ENCODE measurements around the gene OVOL2.

The OVOL2 gene

DNA sequence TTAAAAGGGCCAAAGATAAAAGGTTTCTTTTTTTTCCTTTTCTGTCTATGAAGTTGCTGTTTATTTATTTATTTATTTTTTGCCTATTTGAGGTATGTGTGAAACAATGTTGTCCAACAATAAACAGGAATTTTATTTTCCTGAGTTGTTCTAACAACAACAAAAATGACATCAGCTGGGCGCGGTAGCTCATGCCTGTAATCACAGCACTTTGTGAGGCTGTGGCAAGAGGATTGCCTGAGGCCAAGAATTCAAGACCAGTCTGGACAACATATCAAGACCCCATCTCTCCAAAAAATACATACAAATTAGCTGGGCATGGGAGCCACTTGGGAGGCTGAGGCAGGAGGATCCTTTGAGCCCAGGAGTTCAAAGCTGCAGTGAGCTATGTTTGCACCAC, 44.8 kb downstream of the OVOL2 start:
- no peak for DNase-seq (ENCODE audit: low read depth in 2 of 2)

GRCh38 chr20:18011951-18012645, 45.6 kb downstream of the OVOL2 start:
- no peak for DNase-seq (ENCODE audit: low read depth in 2 of 2)

DNA sequence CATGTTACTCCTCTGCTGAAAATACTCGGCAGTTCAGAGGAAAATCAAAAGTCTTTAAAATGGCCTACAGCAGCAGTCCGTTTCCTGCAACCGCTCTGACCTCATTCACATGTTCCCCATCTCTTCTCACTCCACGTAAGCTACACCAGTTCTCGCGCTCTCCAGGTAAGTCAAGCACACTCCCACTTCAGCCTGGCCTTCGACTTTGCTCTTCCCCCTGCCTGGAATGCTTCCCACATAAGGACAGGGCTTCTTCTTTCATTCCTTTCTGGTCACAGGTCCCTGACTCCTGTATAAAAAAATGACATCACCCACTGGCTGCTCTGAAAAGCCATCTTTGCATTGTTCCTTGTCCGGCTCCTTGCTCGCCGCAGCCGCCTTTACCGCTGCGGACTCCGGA, 46.2 kb downstream of the OVOL2 start:
- DNase-seq (ENCODE audit: low read depth in 2 of 2): no peak

GRCh38 chr20:18009116-18009515, 48.6 kb downstream of the OVOL2 start:
- no peak for DNase-seq (ENCODE audit: low read depth in 2 of 2)

GRCh38 chr20:18007534-18008292, 50.0 kb downstream of the OVOL2 start:
- DNase-seq (ENCODE audit: low read depth in 2 of 2): no peak

DNA sequence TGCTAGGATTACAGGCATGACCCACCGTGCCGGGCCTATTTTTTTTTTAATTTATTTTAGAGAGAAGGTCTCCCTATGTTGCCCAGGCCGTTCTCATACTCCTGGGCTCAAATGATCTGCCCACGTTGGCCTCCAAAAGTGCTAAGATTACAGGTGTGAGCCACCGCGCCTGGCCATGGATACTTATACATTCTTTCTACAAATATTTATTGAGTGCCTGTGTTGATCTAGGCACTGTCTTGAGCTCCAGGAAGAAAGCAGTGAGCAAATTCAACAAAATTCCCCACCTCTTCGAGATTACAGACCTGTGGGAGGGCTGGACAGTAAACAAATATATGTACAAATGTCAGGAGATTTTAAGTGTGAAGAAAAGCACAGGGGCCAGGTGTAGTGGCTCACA, 51.0 kb downstream of the OVOL2 start:
- DNase-seq (ENCODE audit: low read depth in 2 of 2): no peak

- no peak for DNase-seq (ENCODE audit: low read depth in 2 of 2)
Measured at GRCh38 chr20:18005990-18006364, 51.7 kb downstream of the OVOL2 start.

DNA sequence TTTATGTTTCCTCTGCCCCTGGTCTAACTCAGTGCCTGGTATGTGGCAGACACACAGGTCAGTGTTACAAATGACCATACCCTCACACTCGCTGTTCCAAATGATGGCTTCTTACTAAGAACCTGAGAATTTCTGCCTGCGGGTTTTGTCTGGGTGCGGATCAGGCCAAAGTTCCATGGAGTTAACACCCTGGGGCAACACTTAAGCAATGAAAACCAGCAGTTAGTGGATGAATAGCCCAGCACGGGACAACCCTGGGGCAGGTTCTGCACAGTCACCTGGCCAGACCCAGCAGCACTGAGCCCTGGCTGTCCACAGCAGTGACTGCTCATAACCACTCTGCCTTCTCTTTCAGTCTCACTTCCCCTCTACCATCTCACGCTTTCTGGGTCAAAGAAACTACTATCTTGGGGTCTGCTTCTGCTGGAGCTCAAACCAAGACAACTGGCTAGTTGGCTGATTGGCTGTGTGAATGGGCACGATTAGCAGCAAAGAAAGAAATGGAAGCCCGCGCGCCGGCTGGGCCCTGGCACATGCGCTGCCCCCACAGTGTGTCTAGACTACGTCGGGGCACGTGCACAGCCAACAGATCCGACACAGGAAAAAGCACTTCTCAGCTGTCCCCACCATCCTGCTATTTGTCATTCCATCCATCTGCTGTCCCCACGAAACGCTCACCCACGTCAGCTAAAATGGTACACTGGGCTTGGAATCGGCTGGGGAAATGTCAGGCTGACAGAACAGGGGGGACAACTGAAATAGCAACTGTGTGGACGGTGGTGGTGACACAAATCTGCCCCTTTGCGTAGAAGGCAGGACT, 52.3 kb downstream of the OVOL2 start:
- no peak for DNase-seq (ENCODE audit: low read depth in 2 of 2)

GRCh38 chr20:18004384-18005031, 53.2 kb downstream of the OVOL2 start:
- no peak for DNase-seq (ENCODE audit: low read depth in 2 of 2)

- DNase-seq (ENCODE audit: low read depth in 2 of 2): no peak
Measured at GRCh38 chr20:18003897-18004296, 53.8 kb downstream of the OVOL2 start.

DNA sequence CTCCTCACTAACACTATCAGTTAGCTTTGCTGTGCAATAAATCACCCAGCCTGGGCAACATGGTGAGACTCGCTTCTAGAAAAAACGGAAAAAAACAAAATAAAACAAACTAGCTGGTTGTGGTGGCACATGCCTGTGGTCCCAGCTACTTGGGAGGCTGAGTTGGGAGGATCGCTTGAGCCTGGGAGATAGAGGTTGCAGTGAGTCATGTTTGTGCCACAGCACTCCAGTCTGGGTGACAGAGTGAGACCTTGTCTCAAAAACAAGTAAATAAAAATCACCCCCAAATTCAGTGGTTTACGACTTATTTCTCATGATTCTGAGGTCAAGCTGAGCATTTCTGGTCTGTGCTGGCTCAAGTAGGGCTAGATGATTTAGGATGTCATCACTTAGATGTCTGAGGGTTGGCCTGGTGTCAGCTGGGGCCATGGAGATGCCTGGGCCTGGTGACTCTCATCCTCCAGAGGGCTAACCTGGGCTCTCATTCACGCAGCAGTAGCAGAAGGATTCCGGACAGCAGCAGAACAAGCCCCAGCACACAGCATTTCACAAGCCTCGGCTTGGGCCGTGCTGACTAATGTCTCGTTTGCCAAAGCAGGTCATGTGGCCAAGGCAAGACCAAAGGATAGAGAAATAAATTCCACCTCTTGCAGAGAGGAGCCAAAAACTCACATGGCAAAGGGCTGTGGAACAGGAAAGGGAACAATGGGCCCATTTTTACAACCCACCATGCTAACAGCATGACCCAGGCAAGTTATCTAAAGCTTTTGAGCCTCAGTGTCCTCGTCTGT, 56.4 kb downstream of the OVOL2 start:
- DNase-seq (ENCODE audit: low read depth in 2 of 2): no peak

DNA sequence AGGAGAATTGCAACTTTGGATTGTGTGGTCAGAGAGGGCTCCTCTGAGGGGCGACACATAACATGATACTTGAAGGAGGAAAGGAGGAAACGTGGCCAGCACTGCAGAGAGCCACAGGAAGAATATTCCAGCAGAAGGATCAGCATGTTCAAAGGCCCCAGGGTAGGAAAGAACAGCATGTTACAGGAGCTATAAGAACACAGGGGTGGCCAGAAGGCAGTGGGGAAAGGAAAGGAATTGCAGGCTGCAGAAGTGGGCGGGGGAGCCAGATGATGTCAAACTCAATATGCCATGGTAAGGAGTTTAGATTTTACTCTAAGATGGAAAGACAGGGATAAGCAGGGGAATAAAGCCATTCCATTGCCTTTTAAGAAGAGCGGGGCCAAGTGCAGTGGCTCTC, 58.1 kb downstream of the OVOL2 start:
- DNase-seq (ENCODE audit: low read depth in 2 of 2): no peak

DNA sequence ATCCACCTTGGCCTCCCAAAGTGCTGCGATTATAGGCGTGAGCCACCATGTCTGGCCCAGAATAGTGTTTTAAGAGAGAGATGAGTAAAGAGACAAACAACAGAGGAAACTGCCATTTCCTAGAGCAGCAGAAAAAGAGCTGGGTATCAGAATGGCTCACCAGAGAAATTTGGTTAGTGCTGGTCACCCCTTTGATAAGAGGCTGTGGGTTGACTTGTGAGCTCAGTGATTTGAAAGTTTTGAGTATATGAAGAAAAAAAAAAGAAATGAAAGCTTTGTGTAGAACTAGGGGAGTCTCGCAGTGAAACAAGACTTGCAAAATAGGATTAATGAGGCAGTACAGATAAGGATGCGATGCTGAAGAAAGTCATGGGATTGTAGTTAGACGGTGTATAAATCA, 59.3 kb downstream of the OVOL2 start:
- DNase-seq (ENCODE audit: low read depth in 2 of 2): no peak

GRCh38 chr20:17995967-17996819, 61.5 kb downstream of the OVOL2 start:
- DNase-seq (ENCODE audit: low read depth in 2 of 2): peak in 1 of 2 donors; percentile 3

- DNase-seq (ENCODE audit: low read depth in 2 of 2): no peak
Measured at GRCh38 chr20:17993546-17993945, 64.2 kb downstream of the OVOL2 start.

DNA sequence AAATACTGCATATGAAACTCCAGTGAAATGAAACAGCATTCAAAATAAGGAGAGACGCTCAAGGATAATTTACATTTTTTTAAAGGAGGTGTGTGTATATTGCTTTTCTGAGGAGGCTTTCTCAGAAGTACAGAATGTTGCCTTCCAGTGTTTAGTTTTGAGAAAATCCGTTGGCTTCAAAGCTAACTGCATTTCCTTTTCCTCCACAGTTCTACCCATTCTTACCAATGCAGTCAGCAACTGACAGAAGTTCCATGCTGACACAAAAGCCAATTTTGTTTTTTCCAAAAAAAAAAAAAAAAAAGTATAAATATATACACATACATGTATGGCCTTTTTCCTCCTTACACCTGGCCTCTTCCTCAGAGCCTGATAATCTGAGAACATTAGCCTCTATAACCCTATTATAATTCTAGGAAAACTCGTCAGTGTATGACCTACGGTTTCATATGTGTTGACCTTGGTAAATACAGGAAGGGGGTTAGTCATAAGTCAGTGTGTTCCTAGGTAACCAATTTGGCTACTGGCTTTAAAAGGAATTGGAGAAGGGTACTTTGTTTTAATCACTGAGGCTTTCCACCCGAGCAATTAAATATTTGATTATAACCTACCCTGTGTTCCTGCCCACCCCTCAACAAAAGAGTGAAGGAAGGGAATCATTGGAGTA, 64.7 kb downstream of the OVOL2 start:
- no peak for DNase-seq (ENCODE audit: low read depth in 2 of 2)

- no peak for DNase-seq (ENCODE audit: low read depth in 2 of 2)
Measured at GRCh38 chr20:17992224-17992637, 65.5 kb downstream of the OVOL2 start.

DNA sequence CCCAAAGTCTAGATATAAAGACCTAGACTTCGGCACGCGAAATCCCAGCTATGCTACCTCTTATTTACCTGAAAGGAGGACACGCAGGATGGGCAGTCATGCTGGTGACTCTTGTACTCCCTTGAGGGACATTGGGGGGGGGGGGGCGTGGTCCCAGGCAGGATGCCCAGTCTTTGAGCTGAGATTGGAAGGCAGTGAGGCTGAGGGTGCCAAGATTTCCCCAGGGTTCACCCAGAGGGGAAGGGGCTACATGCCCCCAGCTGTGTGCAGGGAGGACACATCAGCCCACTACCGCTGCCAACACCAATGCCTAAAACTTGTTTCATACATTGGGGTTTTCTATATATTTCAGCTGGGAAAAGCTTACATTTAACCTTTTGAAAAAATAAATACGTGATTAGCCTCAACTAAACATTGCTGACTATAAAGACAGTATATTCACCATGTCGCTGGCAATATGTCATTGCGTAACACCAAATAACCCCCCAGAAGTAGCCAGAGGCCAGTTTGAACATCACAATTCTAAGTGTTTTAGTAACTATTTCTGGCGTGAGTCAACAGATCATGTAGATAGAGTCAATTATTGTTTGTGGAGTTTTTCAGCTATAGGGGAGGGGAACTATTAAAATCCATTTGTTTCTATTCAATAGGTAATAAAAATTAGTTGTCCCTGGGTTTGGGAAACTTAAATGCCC, 67.3 kb downstream of the OVOL2 start:
- no peak for DNase-seq (ENCODE audit: low read depth in 2 of 2)

GRCh38 chr20:17987988-17988387, 69.7 kb downstream of the OVOL2 start:
- DNase-seq (ENCODE audit: low read depth in 2 of 2): no peak

Data from stimulated activated CD8-positive, alpha-beta memory T cell treated with anti-CD3 and anti-CD28 coated beads, Interleukin-7, amount 100 ng/mL, for 4 hours (primary cell).